Epithelial cell of proximal tubule (primary cell): Measurements from ENCODE around the gene PDGFA. TPM values are rescaled to one million over a fixed set of nuclear protein-coding genes. Genes with fewer than 3 reads are reported as not detected.

ENCODE experiments used
- DNase-seq: peaks from one replicate; pipeline ENCODE4 v3.0.0-alpha.2; 2011; ENCODE audit warnings: low read depth
- H3K4me3 ChIP-seq: 2 replicates; pipeline ENCODE4 v1.5.1; 2011; ENCODE audit warnings: low read depth, mild to moderate bottlenecking, low read length
- total RNA-seq: library from RNA; depleted of rRNA; stranded (reverse); fragments of >200 nt; gene quantifications from 2 replicates; pipeline ENCODE4 v1.2.3, GENCODE V29; 2015
- TF ChIP-seq, protein P1 (sequence below): conservative IDR thresholded peaks from 2 replicates; pipeline ENCODE4 v1.5.1; 2012; ENCODE audit warnings: low read depth, mild to moderate bottlenecking, low read length

Gene PDGFA
- total RNA-seq, 1 donor from 2014 or later: 27.3 TPM

DNA sequence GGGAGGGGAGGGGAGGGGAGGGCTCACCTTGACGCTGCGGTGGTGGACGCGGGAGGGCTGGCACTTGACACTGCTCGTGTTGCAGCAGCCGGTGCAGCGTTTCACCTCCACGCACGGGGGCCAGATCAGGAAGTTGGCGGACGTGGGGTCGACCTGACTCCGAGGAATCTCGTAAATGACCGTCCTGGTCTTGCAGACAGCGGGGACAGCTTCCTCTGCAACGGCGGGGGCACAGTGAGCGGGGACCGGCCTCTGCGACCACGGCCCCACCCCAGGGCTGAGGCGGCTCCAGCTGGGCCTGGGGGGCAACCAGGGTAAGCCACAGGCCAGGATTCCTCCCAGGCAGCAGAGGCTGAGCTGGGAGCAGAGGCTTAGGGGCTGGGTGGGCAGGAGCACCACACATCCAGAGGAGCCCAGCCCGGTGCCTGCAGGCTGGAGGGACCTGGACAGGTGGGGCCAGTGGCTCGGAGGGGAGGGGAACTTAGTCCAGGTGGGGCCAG is 8.8 kb downstream of the PDGFA start:
- no peak overlapping the region for H3K4me3 ChIP-seq
- TF ChIP-seq, protein P1, sequence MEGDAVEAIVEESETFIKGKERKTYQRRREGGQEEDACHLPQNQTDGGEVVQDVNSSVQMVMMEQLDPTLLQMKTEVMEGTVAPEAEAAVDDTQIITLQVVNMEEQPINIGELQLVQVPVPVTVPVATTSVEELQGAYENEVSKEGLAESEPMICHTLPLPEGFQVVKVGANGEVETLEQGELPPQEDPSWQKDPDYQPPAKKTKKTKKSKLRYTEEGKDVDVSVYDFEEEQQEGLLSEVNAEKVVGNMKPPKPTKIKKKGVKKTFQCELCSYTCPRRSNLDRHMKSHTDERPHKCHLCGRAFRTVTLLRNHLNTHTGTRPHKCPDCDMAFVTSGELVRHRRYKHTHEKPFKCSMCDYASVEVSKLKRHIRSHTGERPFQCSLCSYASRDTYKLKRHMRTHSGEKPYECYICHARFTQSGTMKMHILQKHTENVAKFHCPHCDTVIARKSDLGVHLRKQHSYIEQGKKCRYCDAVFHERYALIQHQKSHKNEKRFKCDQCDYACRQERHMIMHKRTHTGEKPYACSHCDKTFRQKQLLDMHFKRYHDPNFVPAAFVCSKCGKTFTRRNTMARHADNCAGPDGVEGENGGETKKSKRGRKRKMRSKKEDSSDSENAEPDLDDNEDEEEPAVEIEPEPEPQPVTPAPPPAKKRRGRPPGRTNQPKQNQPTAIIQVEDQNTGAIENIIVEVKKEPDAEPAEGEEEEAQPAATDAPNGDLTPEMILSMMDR: no peak
- no peak for DNase-seq

DNA sequence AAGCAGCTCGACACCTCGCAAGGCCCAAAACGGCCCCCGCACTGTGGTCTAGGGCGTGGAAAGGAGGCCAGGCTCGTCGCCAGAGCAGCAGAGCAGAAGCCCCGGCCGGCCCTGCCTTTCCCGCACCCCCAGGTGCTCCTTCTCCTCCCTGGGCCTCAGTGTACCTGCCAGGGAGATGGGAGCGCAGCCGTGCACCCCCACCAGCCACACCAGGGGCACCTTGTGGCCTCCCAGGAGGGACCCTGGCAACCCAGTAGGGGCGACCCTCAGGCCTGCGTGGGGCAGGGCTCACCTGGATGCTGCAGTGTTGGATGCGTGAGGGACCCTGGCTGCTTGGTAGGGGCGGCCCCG is 9.5 kb downstream of the PDGFA start:
- TF ChIP-seq, protein P1: no peak
- H3K4me3 ChIP-seq: no peak overlapping the region
- DNase-seq: no peak

DNA sequence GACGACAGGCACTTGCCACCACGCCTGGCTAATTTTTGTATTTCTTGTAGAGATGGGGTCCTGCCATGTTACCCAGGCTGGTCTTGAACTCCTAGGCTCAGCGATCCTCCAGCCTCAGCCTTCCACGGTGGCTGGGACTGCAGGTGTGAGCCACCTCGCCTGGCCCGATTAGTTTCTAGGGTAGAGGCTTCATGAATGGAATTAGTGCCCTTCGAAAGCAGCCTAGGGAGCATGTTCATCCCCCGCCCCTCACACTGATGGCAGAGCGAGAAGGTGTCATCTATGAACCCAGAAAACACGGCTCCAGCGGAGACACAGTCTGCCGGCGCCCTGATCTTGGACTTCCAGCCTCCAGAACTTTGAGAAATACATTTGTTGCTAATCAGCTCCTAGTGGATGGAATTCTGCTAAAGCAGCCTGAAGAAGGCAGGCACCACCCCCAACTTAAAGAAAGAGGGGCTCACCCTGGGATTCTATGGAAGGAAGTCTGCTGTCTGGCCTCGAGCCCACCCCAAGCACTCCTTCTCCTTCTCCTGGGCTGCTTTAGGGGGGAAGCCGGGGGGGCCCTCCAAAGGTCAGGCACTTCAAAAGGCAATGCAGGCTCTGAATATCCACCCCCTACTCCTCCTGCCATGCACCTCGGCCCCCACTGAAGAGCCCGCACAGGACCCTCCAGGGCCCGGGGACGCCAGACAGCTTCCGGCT is 10.1 kb downstream of the PDGFA start:
- TF ChIP-seq, protein P1: no peak

DNA sequence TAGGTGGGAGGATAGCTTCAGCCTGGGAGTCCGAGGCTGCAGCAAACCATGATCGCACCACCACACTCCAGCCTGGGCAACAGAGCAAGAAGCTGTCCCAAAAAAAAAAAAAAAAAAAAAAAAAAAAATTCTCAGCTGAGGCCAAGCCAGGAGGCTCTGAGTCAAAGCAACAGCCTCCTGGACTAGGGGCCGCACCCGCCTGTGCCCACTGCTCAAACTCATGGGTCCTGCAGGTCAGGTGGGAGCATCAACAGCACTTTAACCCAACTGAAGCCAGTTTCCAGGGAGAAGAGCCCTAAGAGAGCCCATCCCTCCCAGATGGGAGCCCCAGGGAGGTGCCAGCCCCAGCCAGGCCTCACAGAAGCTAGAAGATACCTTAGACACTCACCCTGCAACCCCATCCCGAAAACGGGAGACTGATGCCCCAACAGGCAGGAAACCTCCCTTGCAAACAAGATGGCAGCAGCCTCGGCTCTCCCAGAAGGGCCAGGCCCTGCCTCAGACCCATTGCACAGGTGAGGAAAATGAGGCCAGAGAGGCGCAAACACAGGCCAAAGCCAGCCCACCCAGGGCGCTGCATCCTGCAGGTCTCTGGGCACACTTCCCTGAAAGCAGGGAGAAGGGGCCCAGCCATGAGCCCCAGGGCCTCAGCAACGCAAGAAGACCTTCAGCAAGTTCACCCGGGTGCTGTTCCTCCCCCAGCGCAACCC is 11.0 kb downstream of the PDGFA start:
- DNase-seq: no peak
- TF ChIP-seq, protein P1: no peak
- no peak overlapping the region for H3K4me3 ChIP-seq

More for the DNA sequence above, 10.1 kb downstream of the PDGFA start:
- DNase-seq: no peak
- no peak overlapping the region for H3K4me3 ChIP-seq

DNA sequence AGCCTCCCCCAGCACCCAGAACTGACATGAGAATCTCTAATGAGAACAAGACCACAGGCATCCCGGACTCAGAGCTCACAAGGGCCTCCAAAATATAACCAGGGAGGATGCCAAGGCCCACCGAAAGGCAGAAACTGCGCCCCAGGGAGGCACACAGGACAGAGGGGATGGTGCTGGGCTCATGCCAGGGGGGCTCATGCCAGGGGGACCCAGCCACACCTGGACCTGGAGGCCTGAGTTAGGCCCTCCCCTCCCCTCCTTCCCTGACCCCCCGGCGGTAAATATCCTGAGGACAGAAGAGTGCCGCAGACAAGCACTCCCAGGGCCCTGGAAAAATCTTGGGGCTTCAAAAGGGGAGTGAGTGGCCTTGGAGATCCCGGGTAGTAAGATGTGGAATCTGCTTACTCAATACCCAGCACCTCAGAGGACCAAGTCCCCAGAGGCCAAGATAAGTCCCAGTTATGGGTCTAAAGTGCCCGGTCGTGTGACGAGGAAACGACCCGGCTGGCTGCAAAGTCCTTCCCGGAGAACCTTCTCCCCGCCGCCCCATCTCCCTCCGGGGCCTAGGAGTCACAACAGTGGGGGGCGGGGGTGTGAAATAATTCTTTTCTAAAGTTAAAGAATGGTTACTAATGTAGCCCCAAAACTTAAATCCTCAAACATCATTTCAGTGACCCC is 11.9 kb downstream of the PDGFA start:
- TF ChIP-seq, protein P1: no peak
- no peak for DNase-seq
- no peak overlapping the region for H3K4me3 ChIP-seq

DNA sequence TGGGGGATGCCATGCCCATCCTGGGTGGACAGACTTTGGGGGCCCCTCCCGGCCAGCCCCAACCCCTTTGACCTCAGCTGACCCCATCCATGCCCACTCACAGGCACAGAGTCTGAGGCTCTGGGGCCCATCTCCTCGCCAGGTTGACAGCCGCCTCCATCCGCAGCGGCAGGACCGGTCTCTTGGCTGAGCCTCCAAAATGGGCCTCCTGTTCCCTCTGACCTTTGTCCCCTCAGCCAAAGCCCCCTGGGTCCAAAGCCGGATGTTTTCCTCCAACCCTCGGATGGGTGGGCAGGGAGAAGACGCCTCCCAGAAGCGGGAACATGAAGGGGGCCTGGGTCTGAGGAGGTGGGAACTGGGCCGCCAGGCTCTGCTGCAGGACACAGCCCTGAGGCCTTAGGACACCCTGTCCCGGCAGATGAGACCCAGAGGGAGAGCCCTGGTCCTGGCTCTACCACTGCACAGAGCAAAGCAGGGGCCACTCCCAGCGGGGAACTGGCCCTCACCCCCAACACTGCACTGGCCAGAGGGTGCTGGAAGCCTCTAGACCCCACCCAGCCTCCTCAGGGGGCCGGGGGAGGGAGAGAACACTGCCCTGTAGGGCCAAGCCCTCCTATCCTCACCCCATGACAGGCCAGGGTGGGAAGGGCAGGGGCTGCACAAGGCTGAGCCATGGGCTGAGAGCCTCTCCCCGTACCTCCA is 12.6 kb downstream of the PDGFA start:
- no peak for DNase-seq
- TF ChIP-seq, protein P1: no peak

More for the DNA sequence above, 12.6 kb downstream of the PDGFA start:
- H3K4me3 ChIP-seq: no peak overlapping the region
